Fibroblast of pulmonary artery (primary cell): ENCODE results near the gene SIRT6.
"Not testable (repeated sequence)": the region's sequence is repeated elsewhere in the genome, so short reads cannot be mapped to it uniquely, and the experiment has no call there.

ENCODE experiments used
- DNase-seq: peaks from one replicate; pipeline ENCODE4 v3.0.0-alpha.2; 2010; ENCODE audit warnings: low read depth
- H3K4me3 ChIP-seq: replicated peaks from 2 replicates; pipeline ENCODE4 v1.5.1; 2011; ENCODE audit warnings: low read depth, mild to moderate bottlenecking, control low read depth, low read length, moderate library complexity
- CTCF ChIP-seq: IDR thresholded peaks from 2 replicates; pipeline ENCODE4 v1.5.1; 2011; ENCODE audit warnings: mild to moderate bottlenecking, control low read depth, low read length, inconsistent platforms; ENCODE audit errors: missing control alignments

The SIRT6 gene

GRCh38 chr19:4140237-4140711, 42.1 kb downstream of the SIRT6 start:
- TF ChIP-seq CTCF = peak; percentile 81
- H3K4me3 ChIP-seq = no peak overlapping the region
- DNase-seq = peak; percentile 75

DNA sequence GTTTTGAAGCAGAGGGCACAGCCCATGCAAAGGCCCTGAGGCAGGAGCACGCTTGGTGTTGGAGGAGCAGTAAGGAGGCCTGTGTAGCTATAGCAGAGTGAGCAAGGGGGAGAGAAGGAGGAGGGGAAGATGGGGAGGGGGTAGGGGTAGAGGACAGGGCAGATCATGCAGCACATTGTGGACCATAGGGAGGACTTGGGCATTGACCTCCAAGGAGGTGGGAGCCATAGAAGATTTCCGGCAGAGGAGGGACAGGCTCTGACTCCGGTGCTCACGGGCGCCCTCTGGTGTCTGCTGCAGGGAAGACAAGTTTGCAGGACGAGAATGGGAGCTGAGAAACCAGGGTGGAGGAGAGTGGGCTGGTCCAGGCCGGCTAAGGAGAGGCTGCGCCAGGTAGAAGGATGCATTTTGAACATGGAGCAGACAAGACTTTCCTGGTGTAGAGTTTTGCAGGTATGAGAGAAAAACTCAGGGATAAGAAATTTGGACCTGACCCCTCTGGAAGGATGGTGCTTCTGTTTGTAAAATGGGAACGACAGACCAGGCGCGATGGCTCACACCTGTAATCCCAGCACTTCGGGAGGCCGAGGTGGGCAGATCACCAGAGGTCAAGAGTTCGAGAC, 42.6 kb downstream of the SIRT6 start:
- no peak overlapping the region for H3K4me3 ChIP-seq
- TF ChIP-seq CTCF = peak; percentile 93
- peak; percentile 67 for DNase-seq

- TF ChIP-seq CTCF = no peak
- no peak overlapping the region for H3K4me3 ChIP-seq
- DNase-seq = no peak
Measured at GRCh38 chr19:4138445-4138844, 43.9 kb downstream of the SIRT6 start.

DNA sequence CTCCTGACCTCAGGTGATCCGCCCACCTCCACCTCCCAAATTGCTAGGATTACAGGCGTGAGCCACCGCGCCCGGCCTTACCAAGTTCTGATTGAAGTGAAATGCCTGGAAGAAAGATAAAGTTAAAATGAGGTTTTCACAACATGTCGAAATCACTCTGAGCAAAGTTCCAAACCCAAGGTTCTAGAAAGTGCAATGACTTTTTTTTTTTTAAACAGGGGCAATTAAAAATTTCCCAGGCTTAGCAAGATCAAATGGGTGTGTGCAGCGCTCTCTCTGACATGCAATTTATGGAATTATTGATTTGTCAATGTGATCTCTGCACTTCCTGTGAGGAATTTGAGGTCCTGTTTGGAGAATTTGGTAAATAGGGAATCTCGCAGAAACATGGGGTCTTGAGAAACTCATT, 45.7 kb downstream of the SIRT6 start:
- TF ChIP-seq CTCF = no peak
- no peak for DNase-seq
- H3K4me3 ChIP-seq = no peak overlapping the region

- H3K4me3 ChIP-seq, DNase-seq: not testable (repeated sequence)
Measured at GRCh38 chr19:4135386-4135785, 47.0 kb downstream of the SIRT6 start.

GRCh38 chr19:4134351-4134750, 48.0 kb downstream of the SIRT6 start:
- TF ChIP-seq CTCF = no peak
- H3K4me3 ChIP-seq = no peak overlapping the region
- DNase-seq = no peak

DNA sequence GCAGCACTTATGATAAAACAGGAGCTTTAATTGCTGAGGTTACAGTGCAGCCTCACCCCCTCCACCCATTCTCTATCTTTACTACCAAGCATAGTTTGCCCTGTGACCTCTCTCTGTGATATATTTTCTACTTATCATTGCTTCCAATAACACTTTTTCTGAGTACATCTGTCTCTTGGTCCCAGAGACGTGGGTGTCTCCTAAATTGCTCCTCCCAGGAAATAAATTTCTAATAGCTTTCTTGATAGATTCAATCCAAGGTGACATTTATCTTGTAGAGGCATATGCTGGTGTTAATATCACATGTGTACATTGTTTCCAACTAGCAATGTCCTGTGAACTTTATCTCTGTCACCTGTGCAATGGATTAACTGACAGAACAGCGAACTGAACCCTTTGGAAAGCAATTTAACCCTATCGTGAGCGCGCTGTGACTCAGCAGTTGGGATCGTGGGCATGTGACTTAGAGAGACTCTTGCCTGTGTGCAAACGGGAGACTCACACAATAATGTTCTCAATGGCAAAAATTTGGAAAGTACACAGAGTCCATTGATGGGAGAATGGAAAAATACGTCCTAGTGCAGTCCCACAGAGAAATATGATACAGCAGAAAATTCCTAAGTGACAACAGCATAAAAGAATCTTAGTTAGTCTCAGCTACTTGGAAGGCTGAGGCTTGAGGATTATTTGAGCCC, 51.5 kb downstream of the SIRT6 start:
- H3K4me3 ChIP-seq = no peak overlapping the region
- TF ChIP-seq CTCF = no peak
- peak; percentile 76 for DNase-seq

DNA sequence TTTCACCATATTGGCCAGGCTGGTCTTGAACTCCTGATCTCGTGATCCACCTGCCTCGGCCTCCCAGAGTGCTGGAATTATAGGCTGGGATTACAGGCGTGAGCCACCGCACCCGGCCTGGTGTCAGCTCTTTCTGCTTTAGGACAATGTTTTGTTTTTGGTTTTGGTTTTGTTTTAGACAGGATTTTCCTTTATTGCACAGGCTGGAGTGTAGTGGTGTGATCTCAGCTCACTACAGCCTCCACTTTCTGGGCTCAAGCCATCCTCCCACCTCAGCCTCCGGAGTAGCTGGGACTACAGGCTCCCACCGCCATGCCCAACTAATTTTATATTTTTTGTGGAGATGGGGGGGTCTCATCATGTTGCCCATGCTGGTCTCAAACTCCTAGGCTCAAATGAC, 53.3 kb downstream of the SIRT6 start:
- H3K4me3 ChIP-seq, DNase-seq: not testable (repeated sequence)

GRCh38 chr19:4127322-4127721, 55.0 kb downstream of the SIRT6 start:
- not testable (repeated sequence) for DNase-seq, H3K4me3 ChIP-seq
